Subcutaneous abdominal adipose tissue (tissue), 5 donors: ENCODE measurements around the gene PAFAH2.

ENCODE experiments used
- H3K27ac ChIP-seq: one replicate; pipeline ENCODE4 v1.7.0; 2013; ENCODE audit warnings: low read depth, mild to moderate bottlenecking, inconsistent platforms, low read length, moderate library complexity
- H3K27me3 ChIP-seq, 5 donors: one replicate each; pipeline ENCODE4 v1.7.0; 2013; ENCODE audit warnings: low read length in 5 of 5, inconsistent platforms in 1 of 5; ENCODE audit not compliant: control insufficient read depth in 5 of 5, insufficient read depth in 4 of 5
- H3K36me3 ChIP-seq, 5 donors: one replicate each; pipeline ENCODE4 v1.7.0; 2013; ENCODE audit warnings: low read length in 5 of 5; ENCODE audit not compliant: control insufficient read depth in 5 of 5, insufficient read depth in 5 of 5
- H3K4me1 ChIP-seq, 5 donors: one replicate each; pipeline ENCODE4 v1.7.0; 2013; ENCODE audit warnings: low read length in 5 of 5, mild to moderate bottlenecking in 3 of 5, moderate library complexity in 1 of 5; ENCODE audit not compliant: control insufficient read depth in 5 of 5, insufficient read depth in 5 of 5
- H3K4me3 ChIP-seq, 5 donors: one replicate each; pipeline ENCODE4 v1.7.0; 2013; ENCODE audit warnings: low read length in 5 of 5, low read depth in 1 of 5
- H3K9ac ChIP-seq, 5 donors: one replicate each; pipeline ENCODE4 v1.7.0; 2013; ENCODE audit warnings: low read length in 5 of 5, mild to moderate bottlenecking in 4 of 5, moderate library complexity in 3 of 5
- H3K9me3 ChIP-seq, 5 donors: one replicate each; pipeline ENCODE4 v1.7.0; 2013; ENCODE audit warnings: low read length in 5 of 5; ENCODE audit not compliant: control insufficient read depth in 5 of 5
- donor health status: healthy.
- donor health status: healthy.
- donor health status: healthy.
- donor health status: healthy.
- donor health status: healthy.

PAFAH2 gene

GRCh38 chr1:26014179-26014578 lies 16.3 kb upstream of the PAFAH2 start:
- H3K36me3 ChIP-seq: no peaks in the 10 kb centered on the region
- H3K9ac ChIP-seq: no peak overlapping the region
- peaks cover 0 to 11% (median 7%) of the 10 kb centered on the region in 5 donors for H3K27me3 ChIP-seq
- H3K27ac ChIP-seq: no peak overlapping the region
- H3K9me3 ChIP-seq: no peaks in the 10 kb centered on the region
- H3K4me3 ChIP-seq: no peak overlapping the region
- H3K4me1 ChIP-seq: peaks cover 0 to 13% (median 5%) of the 10 kb centered on the region in 5 donors

- Histone ChIP-seq H3K4me1 (peaks cover 0 to 13% (median 5%) of the 10 kb centered on the region in 5 donors), H3K27ac (no peak overlapping the region), H3K9ac (no peak overlapping the region), H3K36me3 (no peaks in the 10 kb centered on the region), H3K9me3 (no peaks in the 10 kb centered on the region), H3K27me3 (peaks cover 0 to 11% (median 8%) of the 10 kb centered on the region in 5 donors), H3K4me3 (no peak overlapping the region)
These were observed 15.0 kb upstream of the PAFAH2 start for GRCh38 chr1:26012864-26013263.

GRCh38 chr1:26010825-26011224 lies 13.0 kb upstream of the PAFAH2 start:
- H3K4me3 ChIP-seq: no peak overlapping the region
- no peak overlapping the region for H3K9ac ChIP-seq
- peaks cover 0 to 10% (median 7%) of the 10 kb centered on the region in 5 donors for H3K4me1 ChIP-seq
- H3K9me3 ChIP-seq: no peaks in the 10 kb centered on the region
- no peak overlapping the region for H3K27ac ChIP-seq
- H3K36me3 ChIP-seq: no peaks in the 10 kb centered on the region
- H3K27me3 ChIP-seq: peaks cover 0 to 7% (median 5%) of the 10 kb centered on the region in 5 donors

GRCh38 chr1:26009796-26010447 lies 12.1 kb upstream of the PAFAH2 start:
- H3K27me3 ChIP-seq: peaks cover 0 to 7% (median 5%) of the 10 kb centered on the region in 5 donors
- H3K4me1 ChIP-seq: peaks cover 2 to 12% (median 12%) of the 10 kb centered on the region in 5 donors
- H3K27ac ChIP-seq: no peak overlapping the region
- no peaks in the 10 kb centered on the region for H3K36me3 ChIP-seq
- H3K4me3 ChIP-seq: no peak overlapping the region
- no peaks in the 10 kb centered on the region for H3K9me3 ChIP-seq
- H3K9ac ChIP-seq: no peak overlapping the region

GRCh38 chr1:26006710-26007109 lies 8.8 kb upstream of the PAFAH2 start:
- H3K9me3 ChIP-seq: no peaks in the 10 kb centered on the region
- H3K36me3 ChIP-seq: no peaks in the 10 kb centered on the region
- H3K27ac ChIP-seq: no peak overlapping the region
- H3K4me3 ChIP-seq: no peak overlapping the region
- peaks cover 4 to 15% (median 13%) of the 10 kb centered on the region in 5 donors for H3K4me1 ChIP-seq
- no peak overlapping the region for H3K9ac ChIP-seq
- H3K27me3 ChIP-seq: peaks cover 0 to 7% (median 2%) of the 10 kb centered on the region in 5 donors

GRCh38 chr1:26005434-26006105 lies 7.7 kb upstream of the PAFAH2 start:
- Histone ChIP-seq H3K27me3 (peaks cover 0 to 7% (median 2%) of the 10 kb centered on the region in 5 donors), H3K4me1 (peaks cover 4 to 15% (median 13%) of the 10 kb centered on the region in 5 donors), H3K27ac (no peak overlapping the region), H3K9ac (no peak overlapping the region), H3K36me3 (no peaks in the 10 kb centered on the region), H3K9me3 (no peaks in the 10 kb centered on the region), H3K4me3 (no peak overlapping the region)

GRCh38 chr1:26003756-26004155 lies 5.9 kb upstream of the PAFAH2 start:
- H3K4me3 ChIP-seq: no peak overlapping the region
- no peaks in the 10 kb centered on the region for H3K36me3 ChIP-seq
- H3K9ac ChIP-seq: no peak overlapping the region
- no peak overlapping the region for H3K27ac ChIP-seq
- peaks cover 0 to 4% (median 0%) of the 10 kb centered on the region in 5 donors for H3K27me3 ChIP-seq
- H3K9me3 ChIP-seq: no peaks in the 10 kb centered on the region
- peaks cover 4 to 16% (median 14%) of the 10 kb centered on the region in 5 donors for H3K4me1 ChIP-seq

- H3K4me3 ChIP-seq: no peak overlapping the region
- H3K9me3 ChIP-seq: no peaks in the 10 kb centered on the region
- no peaks in the 10 kb centered on the region for H3K36me3 ChIP-seq
- no peak overlapping the region for H3K9ac ChIP-seq
- peaks cover 6 to 20% (median 19%) of the 10 kb centered on the region in 5 donors for H3K4me1 ChIP-seq
- no peak overlapping the region for H3K27ac ChIP-seq
- H3K27me3 ChIP-seq: peaks cover 0 to 4% (median 0%) of the 10 kb centered on the region in 5 donors
These were observed 5.4 kb upstream of the PAFAH2 start for GRCh38 chr1:26003262-26003661.

- no peaks in the 10 kb centered on the region for H3K9me3 ChIP-seq
- no peaks in the 10 kb centered on the region for H3K27me3 ChIP-seq
- H3K27ac ChIP-seq: no peak overlapping the region
- H3K36me3 ChIP-seq: no peaks in the 10 kb centered on the region
- peaks cover 8 to 21% (median 20%) of the 10 kb centered on the region in 5 donors for H3K4me1 ChIP-seq
- peak overlapping the region in 1 of 5 donors; percentile 65 for H3K4me3 ChIP-seq
- peak overlapping the region in 1 of 5 donors; percentile 65 for H3K9ac ChIP-seq
These were observed 1.4 kb upstream of the PAFAH2 start for GRCh38 chr1:25999041-25999800.
